ENCODE measurements around the gene ZNF500. TPM values are rescaled to one million over a fixed set of nuclear protein-coding genes. Genes with fewer than 3 reads are reported as not detected.

The ZNF500 gene
- total RNA-seq, 4 donors from 2014 or later = 4.5 to 9.7 (median 8.4) TPM

- Histone ChIP-seq H3K4me1 (peaks cover 9 to 48% (median 11%) of the 10 kb centered on the region in 3 donors), H3K9me3 (no peaks in the 10 kb centered on the region), H3K27ac (no peak overlapping the region), H3K27me3 (no peaks in the 10 kb centered on the region), H3K36me3 (peaks cover 25 to 93% (median 37%) of the 10 kb centered on the region in 3 donors), H3K4me3 (no peak overlapping the region)
- WGBS, 2 donors = 87 to 93% methylated on average over 8 to 12 of the region's 19 CpGs
- intact Hi-C loops (cut with DNase I) = loop anchor here (10.0 kb wide), 1 partner anchor 256 kb away; the partner anchor contains the start of gene SEC14L5
- DNase-seq = no peak
- TF ChIP-seq CTCF (IDR thresholded peaks at IDR 0.05) (no peak), POLR2A (IDR thresholded peaks at IDR 0.05) (no peak)
These were observed 67.9 kb downstream of the ZNF500 start for GRCh38 chr16:4699046-4699556.

- H3K4me3 ChIP-seq = no peak overlapping the region
- intact Hi-C loops (cut with DNase I) = loop anchor here (10.0 kb wide), 1 partner anchor 256 kb away; the partner anchor contains the start of gene SEC14L5
- peaks cover 9 to 51% (median 11%) of the 10 kb centered on the region in 3 donors for H3K4me1 ChIP-seq
- no peak overlapping the region for H3K27ac ChIP-seq
- no peaks in the 10 kb centered on the region for H3K9me3 ChIP-seq
- TF ChIP-seq POLR2A (IDR thresholded peaks at IDR 0.05) = no peak
- no peak for TF ChIP-seq CTCF (IDR thresholded peaks at IDR 0.05)
- H3K27me3 ChIP-seq = no peaks in the 10 kb centered on the region
- WGBS, 2 donors = 90 to 100% methylated on average over 1 to 2 of the region's 36 CpGs
- peaks cover 23 to 87% (median 33%) of the 10 kb centered on the region in 3 donors for H3K36me3 ChIP-seq
- no peak for DNase-seq
These were observed 68.5 kb downstream of the ZNF500 start for GRCh38 chr16:4698321-4699045.

Small RNA genes within 50 kb of the gene (small RNA-seq; reads per million reads assigned to genes)
- gene RF00017 = 0 reads per million in 4 donors

Other genes starting within 250 kb of the ZNF500 start
- gene CDIP1, start 228.4 kb downstream of the ZNF500 start, total RNA-seq = 10 to 100 TPM; 10.2 to 26.5 (median 16.5) TPM
- under 1 TPM in 3 of 4 donors, not detected in 1; 0.04 to 0.19 (median 0.06) TPM for gene C16orf96, start 210.8 kb downstream of the ZNF500 start, total RNA-seq
- 10 to 100 TPM in 1 of 4 donors, 1 to 10 TPM in 3; 5.9 to 17.0 (median 9.6) TPM for gene UBALD1, start 152.3 kb downstream of the ZNF500 start, total RNA-seq
- gene MGRN1, start 142.3 kb downstream of the ZNF500 start, total RNA-seq = 10 to 100 TPM; 15.8 to 25.6 (median 22.0) TPM
- gene NUDT16L1, start 73.6 kb downstream of the ZNF500 start, total RNA-seq = 10 to 100 TPM; 18.5 to 27.8 (median 21.0) TPM
- gene ANKS3, start 32.9 kb downstream of the ZNF500 start, total RNA-seq = 10 to 100 TPM in 2 of 4 donors, 1 to 10 TPM in 2; 9.4 to 22.7 (median 11.5) TPM
- gene DNAAF8, start 32.6 kb downstream of the ZNF500 start, total RNA-seq = under 1 TPM in 3 of 4 donors, not detected in 1; 0.21 to 0.42 (median 0.38) TPM
- gene SEPTIN12, start 21.2 kb upstream of the ZNF500 start, total RNA-seq = not detected
- 10 to 100 TPM in 1 of 4 donors, 1 to 10 TPM in 2, not detected in 1; 4.8 to 10.2 (median 5.2) TPM for gene SMIM22, start 28.2 kb upstream of the ZNF500 start, total RNA-seq
- 10 to 100 TPM; 16.4 to 35.8 (median 31.6) TPM for gene ROGDI, start 35.5 kb upstream of the ZNF500 start, total RNA-seq
- 10 to 100 TPM; 31.9 to 47.9 (median 45.8) TPM for gene GLYR1, start 80.1 kb upstream of the ZNF500 start, total RNA-seq
- 10 to 100 TPM; 12.3 to 22.7 (median 19.6) TPM for gene UBN1, start 80.3 kb upstream of the ZNF500 start, total RNA-seq
- gene PPL, start 170.0 kb upstream of the ZNF500 start, total RNA-seq = 1,000 to 10,000 TPM in 2 of 4 donors, 100 to 1,000 TPM in 2; 504 to 1,677 (median 860) TPM
- gene SEC14L5, start 191.2 kb upstream of the ZNF500 start, total RNA-seq = 1 to 10 TPM in 1 of 4 donors, under 1 TPM in 3; 0.22 to 5.6 (median 0.49) TPM